ENCODE data around the gene TRABD. TPM values are rescaled to one million over a fixed set of nuclear protein-coding genes. Genes with fewer than 3 reads are reported as not detected.
"Not testable (repeated sequence)": the region's sequence is repeated elsewhere in the genome, so short reads cannot be mapped to it uniquely, and the experiment has no call there.

Gene TRABD, protein sequence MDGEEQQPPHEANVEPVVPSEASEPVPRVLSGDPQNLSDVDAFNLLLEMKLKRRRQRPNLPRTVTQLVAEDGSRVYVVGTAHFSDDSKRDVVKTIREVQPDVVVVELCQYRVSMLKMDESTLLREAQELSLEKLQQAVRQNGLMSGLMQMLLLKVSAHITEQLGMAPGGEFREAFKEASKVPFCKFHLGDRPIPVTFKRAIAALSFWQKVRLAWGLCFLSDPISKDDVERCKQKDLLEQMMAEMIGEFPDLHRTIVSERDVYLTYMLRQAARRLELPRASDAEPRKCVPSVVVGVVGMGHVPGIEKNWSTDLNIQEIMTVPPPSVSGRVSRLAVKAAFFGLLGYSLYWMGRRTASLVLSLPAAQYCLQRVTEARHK
- polyA plus RNA-seq (2013, experiment 1 of 2; ENCODE audit: insufficient read length), result 25.7 TPM
- polyA plus RNA-seq (2013, experiment 2 of 2; ENCODE audit: insufficient read length), result 27.0 TPM

DNA sequence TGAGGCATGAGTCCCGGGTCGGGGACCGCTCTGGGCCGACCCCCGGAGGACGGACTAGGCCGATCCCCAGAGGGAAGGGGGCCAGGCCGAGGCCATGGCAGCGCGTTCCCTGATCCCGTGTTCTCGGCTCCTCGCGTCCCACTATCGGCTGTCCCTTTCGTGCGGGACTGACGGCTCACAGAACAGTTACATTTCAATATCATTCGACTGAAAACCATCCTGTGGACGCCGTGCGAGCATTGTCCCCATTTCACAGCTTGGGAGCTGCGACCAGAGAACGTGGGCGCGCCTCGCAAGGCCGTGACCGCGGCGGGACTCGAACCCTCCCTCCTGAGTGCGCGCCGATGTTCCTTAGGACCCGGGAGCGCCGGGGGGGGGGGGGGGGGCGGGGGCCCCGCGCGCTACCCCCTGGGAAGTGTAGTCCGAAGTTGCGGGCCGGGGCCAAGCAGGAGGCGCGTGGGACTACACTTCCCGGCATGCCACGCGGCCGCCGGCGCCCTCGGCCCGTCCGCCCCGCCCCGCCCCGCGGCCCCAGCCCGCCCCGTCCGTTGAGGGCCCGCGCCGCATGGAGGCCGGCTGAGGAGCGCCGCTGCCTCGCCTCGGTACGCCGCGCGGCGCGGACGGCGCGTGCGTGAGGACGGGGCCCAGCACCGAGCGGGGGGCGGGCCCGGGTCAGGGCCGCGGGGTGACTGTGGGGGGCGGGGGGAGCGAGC is at the start of gene TRABD:
TRABD (plus strand) TSS at position 539 of the 713 bp plus-strand sequence. CDS start 7,148 bp downstream, outside the sequence.
- DNase-seq, result peak; percentile 92

DNA sequence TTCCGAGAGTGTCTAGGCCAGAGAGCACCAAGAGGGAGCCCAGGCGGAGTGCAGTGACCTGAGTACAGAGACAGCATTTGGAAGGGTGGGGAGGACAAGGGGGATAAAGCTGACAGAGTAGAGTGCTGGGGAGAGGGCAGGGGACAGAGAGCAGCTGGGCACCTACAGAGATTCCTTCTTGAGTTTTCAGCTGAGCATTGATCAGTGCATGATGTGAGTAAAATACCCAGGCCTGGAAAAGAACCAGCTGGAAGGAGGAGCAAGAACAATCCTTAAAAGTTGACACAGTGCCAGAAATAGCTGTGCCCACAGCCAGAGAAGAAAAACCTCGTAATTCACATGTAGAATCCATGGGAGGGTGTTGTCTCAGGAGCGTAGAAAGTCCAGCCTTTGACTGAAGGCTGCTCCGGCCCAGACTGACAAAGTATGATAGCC is 49.1 kb upstream of the TRABD start:
- no peak for DNase-seq

GRCh38 chr22:50137277-50137676 is 48.4 kb upstream of the TRABD start:
- DNase-seq, result not testable (repeated sequence)

DNA sequence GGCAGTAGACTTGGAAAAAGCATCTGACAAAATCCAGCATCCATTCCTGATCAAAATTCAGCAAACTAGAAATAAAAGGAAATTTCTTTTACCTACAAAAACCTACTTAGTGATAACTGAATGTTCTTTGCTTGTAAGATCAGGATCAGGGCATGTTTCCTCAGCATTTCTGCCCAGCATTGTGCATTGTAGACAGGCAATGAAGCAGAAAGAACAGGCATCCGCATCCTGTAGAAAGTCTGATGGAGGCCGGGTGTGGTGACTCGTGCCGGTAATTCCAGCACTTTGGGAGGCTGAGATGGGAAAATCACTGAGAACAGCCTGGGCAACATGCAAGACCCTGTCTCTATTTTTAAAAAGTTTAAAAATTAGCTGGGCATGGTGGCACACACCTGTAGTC is 47.7 kb upstream of the TRABD start:
- DNase-seq, result no peak

GRCh38 chr22:50138988-50139387 is 46.7 kb upstream of the TRABD start:
- no peak for DNase-seq

GRCh38 chr22:50139843-50140415 is 45.8 kb upstream of the TRABD start:
- no peak for DNase-seq

- no peak for DNase-seq
These were observed 45.1 kb upstream of the TRABD start for GRCh38 chr22:50140615-50141014.

- no peak for DNase-seq
These were observed 44.3 kb upstream of the TRABD start for GRCh38 chr22:50141462-50141861.

DNA sequence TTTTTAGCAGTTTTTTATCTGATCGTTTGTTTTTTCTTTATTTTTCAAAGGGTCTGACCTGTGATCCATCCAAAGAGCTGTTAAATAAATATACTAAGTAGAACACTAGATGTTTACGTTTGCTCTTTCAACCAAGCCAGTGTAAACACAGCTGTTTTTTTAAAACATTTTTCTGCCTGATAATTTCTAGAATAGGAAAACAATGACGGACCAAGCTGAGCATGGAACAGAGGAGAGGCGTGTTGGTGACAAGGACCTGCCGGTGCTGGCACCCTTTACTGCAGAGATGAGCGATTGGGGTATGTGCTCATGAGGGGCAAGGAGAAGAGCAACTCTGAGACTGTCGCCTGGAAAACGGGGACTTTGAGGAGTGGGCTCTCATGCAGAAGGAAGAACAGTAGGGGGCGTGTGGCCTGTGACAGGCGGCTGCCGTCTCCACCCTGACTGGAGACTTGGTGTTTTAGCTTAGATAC is 43.8 kb upstream of the TRABD start:
- no peak for DNase-seq

- DNase-seq, result no peak
These were observed 42.6 kb upstream of the TRABD start for GRCh38 chr22:50143096-50143495.

GRCh38 chr22:50144005-50144614 is 41.6 kb upstream of the TRABD start:
- DNase-seq, result no peak

DNA sequence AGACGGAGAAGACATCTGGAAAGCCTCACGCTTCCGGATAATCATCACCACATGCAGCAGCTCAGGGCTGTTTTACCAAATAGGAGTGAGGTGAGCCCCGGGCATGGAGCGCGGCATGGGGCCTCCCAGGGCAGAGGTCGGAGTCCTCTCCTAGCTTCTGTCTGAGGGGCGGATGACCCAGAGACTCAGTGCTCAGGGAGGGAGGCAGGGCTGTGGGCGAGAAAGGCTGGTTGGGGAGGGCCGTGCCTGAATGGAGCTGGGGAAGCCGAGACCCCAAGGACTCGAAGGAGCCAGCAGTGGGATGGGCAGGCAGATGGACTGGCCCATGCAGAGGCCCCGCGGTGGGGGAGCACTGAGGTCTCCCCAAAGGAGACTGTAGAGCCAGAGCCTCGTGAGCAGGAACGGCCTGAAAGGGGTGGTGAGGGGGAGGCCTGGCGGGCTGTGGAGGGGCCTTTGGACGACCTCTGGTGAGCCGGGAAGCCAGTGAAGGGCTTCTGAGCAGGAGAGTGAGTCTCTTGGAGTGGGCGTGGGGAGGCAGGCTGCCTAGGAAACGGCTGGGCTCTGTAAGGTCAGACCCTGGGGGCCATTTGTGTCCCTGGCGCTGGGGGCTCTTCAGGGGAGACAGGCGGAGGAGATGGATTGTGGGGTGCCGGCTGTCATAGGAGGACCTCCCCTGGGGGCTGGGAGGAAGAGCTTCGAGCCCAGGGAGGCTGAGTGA is 39.8 kb upstream of the TRABD start:
- DNase-seq, result no peak

GRCh38 chr22:50146439-50147238 is 39.1 kb upstream of the TRABD start:
- DNase-seq, result peak; percentile 72

DNA sequence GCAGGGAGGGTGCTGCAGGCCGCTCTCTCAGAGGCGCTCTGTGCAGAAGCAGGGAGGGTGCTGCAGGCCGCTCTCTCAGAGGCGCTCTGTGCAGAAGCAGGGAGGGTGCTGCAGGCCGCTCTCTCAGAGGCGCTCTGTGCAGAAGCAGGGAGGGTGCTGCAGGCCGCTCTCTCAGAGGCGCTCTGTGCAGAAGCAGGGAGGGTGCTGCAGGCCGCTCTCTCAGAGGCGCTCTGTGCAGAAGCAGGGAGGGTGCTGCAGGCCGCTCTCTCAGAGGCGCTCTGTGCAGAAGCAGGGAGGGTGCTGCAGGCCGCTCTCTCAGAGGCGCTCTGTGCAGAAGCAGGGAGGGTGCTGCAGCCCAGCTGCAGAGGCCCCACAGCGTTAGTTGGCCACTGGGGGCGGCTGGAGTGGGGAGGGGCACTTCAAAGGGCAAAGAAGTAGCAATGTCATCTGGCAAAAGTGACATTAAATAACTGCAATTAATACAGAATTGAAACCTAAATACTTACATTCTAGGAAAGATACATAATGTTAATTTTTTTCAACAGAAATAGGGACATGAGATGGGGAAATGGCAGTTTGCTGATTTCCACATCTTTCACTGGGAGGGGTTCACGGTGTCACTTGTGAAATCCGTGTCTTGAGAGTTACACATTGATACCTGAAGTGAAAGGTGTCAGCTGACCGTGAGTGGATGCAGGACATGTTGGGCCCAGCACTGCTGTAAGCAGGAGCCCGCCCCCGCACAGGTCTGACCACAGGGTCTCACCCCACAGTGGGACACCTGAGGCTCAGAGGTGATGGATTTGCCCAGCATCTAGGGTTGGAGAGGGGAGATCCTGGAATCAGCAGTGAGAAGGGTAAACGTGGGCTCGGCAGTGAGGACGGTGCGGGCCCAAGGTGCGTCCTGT is 38.2 kb upstream of the TRABD start:
- not testable (repeated sequence) for DNase-seq

GRCh38 chr22:50148166-50148500 is 37.6 kb upstream of the TRABD start:
- DNase-seq, result no peak

DNA sequence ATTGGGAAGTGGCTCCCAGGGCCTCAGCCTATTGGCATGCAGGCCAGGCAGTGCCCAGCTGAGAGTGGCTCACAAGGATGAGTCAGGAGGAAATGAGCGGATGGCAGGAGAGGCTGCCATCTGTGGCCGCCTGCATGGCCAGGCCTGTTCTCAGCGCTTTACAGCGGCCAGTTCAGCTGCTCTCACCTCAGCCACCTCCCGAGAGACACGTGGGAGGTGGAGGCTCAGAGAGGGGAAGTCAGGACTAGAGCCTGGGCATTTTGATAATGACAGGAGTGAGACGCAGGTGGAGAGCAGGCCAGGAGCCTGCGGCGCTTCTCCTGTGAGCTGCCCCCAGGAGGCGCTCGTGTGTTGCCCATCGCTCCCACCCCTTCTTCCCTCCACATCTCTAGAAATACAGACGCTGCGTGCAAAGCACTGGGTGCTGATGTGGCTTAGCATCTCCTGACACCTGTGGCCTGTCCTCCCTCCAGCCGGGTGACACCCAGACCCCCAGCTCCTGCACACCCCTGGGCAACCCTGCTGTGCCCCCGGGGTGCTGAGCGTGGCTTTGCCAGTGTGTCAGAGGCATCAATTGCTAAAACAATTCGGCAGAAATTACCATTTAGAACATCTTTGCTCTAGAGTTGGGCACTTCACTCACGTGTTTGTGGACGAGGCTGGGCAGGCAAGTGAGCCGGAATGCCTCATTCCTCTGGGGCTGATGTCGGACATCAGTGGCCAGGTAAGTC is 36.6 kb upstream of the TRABD start:
- DNase-seq, result no peak

DNA sequence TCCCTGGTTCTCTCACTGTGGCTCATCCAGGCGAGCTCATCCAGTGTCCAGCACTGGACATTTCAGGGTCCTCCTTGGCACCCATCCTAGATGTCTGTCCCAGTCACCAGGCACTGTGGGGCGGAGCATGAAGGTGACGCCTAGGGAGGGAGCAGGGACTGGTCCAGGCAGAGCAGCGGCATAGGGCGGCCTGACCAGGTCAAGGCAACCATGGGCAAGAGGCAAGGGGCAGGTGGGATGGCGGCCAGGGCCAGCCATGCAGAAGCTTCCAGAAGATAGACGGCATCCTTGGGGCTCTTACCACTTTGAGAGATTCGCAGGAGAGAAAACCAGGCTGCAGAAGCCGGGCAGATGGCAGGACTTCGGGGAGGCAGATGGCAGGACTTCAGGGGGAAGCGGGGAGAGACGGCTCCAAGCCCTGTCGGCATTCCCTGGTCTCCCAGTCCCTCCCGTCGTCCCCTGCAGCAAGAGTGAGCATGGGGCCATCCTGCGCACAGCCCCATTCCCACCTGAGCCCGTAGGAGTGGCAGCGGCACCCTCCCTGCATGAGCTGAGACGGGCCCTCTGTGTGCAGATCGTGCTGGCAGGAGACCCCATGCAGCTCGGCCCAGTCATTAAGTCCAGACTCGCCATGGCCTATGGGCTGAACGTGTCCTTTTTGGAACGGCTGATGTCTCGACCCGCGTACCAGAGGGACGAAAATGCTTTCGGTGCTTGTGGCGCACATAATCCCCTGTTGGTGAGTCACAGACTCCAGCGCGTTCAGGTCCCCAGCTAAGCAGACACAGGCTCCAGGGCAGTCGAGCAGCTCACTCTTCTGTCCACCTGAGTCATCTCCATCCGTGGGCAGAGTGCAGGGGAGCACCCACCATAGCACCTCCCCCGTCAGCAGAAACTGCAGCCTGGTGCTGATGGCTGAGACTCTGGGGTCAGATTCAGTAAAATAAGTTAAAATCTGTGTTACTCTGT is 35.3 kb upstream of the TRABD start:
- DNase-seq, result no peak
